Epithelial cell of umbilical artery (primary cell): ENCODE results near the gene FBXL4. TPM values are rescaled to one million over a fixed set of nuclear protein-coding genes. Genes with fewer than 3 reads are reported as not detected.

Experiments used
- total RNA-seq: library from RNA; depleted of rRNA; stranded (reverse); fragments of >200 nt; gene quantifications from 2 replicates; pipeline ENCODE4 v1.2.3, GENCODE V29; 2014

The FBXL4 gene
- 7.5 and 11.4 TPM in 2 replicates for total RNA-seq

GRCh38 chr6:98947411-98948292, at the start of gene FBXL4:
FBXL4 (minus strand) TSS chr6:98947946; CDS start chr6:98926988, 20,958 bp downstream.

DNA sequence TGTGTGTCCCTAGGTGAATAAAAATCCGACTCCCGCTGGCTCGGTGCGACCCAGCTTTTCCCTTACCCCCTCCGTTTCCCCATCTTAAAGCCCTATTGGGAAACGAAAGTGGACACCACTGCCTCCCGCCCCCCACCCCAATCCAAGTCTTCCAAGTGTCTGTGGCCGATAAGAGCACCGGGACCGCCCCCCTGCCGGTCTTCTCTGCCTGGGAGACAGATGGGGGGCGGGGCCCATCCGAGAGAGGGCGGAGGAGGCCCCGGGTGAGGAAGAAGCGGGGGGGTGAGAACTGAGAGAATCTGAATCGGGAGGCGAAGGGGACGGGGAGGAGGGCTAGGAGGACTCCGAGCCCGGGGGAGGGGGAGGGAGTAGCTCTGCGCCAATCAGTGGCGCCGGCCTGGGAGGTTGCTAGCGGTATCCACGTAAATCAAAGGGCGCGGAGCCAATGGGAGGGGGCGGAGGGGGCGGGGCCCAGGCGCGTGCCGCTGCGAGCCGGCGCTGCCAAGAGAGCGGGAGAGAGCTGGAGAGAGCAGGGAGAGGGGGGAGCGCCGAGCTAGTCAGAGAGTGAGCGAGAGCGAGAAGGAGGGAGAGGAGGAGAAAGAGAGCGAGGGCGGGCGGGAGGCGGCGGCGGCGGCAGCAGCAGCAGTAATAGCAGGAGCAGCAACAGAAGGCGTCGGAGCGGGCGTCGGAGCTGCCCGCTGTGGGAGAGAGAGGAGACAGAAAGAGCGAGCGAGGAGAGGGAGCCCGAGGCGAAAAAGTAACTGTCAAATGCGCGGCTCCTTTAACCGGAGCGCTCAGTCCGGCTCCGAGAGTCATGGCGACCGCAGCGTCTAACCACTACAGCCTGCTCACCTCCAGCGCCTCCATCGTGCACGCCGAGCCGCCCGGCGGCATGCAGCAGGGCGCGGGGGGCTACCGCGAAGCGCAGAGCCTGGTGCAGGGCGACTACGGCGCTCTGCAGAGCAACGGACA, 113.4 kb downstream of the FBXL4 start, which contains the start of gene POU3F2:
TSS of gene POU3F2 (plus strand) at position 515 of the 972 bp plus-strand sequence. CDS start at position 815, 300 bp downstream.

Other genes starting within 250 kb of the FBXL4 start
- gene POU3F2, start 113.4 kb downstream of the FBXL4 start, total RNA-seq: not detected in 2 replicates